ENCODE data around the gene ATP6V1B1.
A peak's percentile ranks its signal among the peaks of the same experiment; 100 is the strongest.

Gene ATP6V1B1

GRCh38 chr2:70902067-70902442 is 33.6 kb upstream of the ATP6V1B1 start:
- no peak for DNase-seq

GRCh38 chr2:70902579-70902978 is 33.1 kb upstream of the ATP6V1B1 start:
- no peak for DNase-seq

GRCh38 chr2:70903171-70903570 is 32.5 kb upstream of the ATP6V1B1 start:
- no peak for DNase-seq

- DNase-seq: no peak
Observed at GRCh38 chr2:70903641-70904340, 31.9 kb upstream of the ATP6V1B1 start.

- DNase-seq: no peak
Observed at GRCh38 chr2:70904371-70905216, 31.1 kb upstream of the ATP6V1B1 start.

- DNase-seq: no peak
Observed at GRCh38 chr2:70905443-70906421, 30.0 kb upstream of the ATP6V1B1 start.

- peak; percentile 36 for DNase-seq
Observed at GRCh38 chr2:70906439-70907005, 29.2 kb upstream of the ATP6V1B1 start.

- DNase-seq: peak; percentile 86
Observed at GRCh38 chr2:70907130-70908057, 28.3 kb upstream of the ATP6V1B1 start.

- peak; percentile 13 for DNase-seq
Observed at GRCh38 chr2:70916291-70916690, 19.4 kb upstream of the ATP6V1B1 start.

GRCh38 chr2:70918016-70918415 is 17.7 kb upstream of the ATP6V1B1 start:
- no peak for DNase-seq

- peak; percentile 87 for DNase-seq
Observed at GRCh38 chr2:70919672-70920366, 15.9 kb upstream of the ATP6V1B1 start.

- no peak for DNase-seq
Observed at GRCh38 chr2:70920367-70920715, 15.4 kb upstream of the ATP6V1B1 start.

GRCh38 chr2:70921031-70921430 is 14.7 kb upstream of the ATP6V1B1 start:
- no peak for DNase-seq

GRCh38 chr2:70921839-70922234 is 13.9 kb upstream of the ATP6V1B1 start:
- DNase-seq: peak; percentile 19

GRCh38 chr2:70922235-70923234 is 13.2 kb upstream of the ATP6V1B1 start:
- no peak for DNase-seq

GRCh38 chr2:70923378-70924015 is 12.2 kb upstream of the ATP6V1B1 start:
- no peak for DNase-seq

- DNase-seq: no peak
Observed at GRCh38 chr2:70926042-70926441, 9.7 kb upstream of the ATP6V1B1 start.

- DNase-seq: no peak
Observed at GRCh38 chr2:70927138-70927537, 8.6 kb upstream of the ATP6V1B1 start.

GRCh38 chr2:70927641-70928040 is 8.1 kb upstream of the ATP6V1B1 start:
- DNase-seq: no peak
